Measurements from ENCODE around the gene FBXO45. TPM values are rescaled to one million over a fixed set of nuclear protein-coding genes. Genes with fewer than 3 reads are reported as not detected.
"Not testable (repeated sequence)": the region's sequence is repeated elsewhere in the genome, so short reads cannot be mapped to it uniquely, and the experiment has no call there.

The FBXO45 gene, protein sequence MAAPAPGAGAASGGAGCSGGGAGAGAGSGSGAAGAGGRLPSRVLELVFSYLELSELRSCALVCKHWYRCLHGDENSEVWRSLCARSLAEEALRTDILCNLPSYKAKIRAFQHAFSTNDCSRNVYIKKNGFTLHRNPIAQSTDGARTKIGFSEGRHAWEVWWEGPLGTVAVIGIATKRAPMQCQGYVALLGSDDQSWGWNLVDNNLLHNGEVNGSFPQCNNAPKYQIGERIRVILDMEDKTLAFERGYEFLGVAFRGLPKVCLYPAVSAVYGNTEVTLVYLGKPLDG
- 7.7 TPM for total RNA-seq
- long read RNA-seq, partial matches to known transcripts = 0 of 3 reads
- long read RNA-seq, other reads (novel, unspliced or antisense) = 2 of 3 reads

DNA sequence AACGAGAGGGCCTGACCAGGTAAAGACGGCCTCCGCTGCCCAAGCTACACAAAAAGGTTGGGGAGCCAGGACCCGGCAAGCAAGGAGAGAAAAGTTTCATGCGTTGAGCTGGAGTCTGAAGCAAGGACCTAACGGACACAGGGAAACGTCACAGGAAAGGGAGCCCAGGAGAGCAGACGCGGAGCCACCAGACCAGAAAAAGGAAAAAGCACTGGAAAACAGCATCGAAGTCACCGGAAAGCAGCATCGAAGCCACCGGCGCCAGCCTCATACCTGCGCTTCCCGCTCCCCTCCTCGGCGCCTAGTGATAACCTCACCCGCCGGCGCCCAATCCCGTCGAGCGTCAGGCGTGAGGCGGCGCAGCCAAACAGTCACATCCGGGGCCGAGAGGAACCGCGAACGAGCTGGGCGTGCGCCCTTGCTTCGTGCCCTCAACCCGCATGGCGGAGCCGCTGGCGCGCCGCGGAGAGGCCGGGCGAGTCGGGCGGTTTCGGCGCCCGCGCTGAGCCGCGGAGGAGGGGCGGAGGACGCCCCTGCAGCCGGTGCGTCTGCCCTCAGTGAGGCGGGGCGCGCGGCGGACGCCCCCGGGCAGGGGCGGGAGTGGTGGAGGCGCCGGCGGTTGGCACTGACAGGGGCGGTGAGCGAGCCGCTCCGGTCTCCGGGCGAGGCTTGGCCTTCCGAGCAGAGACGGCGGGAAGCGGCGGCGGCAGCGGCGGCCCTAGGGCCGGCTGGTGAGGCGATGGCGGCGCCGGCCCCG lies at the start of gene FBXO45, which contains the start of gene WDR53:
TSS of gene FBXO45 (plus strand) at position 415 of the 757 bp plus-strand sequence. CDS start at position 740, 325 bp downstream.
TSS of gene WDR53 (minus strand) at position 309 of the 757 bp plus-strand sequence. CDS start 7,079 bp downstream, outside the sequence.
- DNase-seq (ENCODE audit: low spot score) = peak; percentile 98

DNA sequence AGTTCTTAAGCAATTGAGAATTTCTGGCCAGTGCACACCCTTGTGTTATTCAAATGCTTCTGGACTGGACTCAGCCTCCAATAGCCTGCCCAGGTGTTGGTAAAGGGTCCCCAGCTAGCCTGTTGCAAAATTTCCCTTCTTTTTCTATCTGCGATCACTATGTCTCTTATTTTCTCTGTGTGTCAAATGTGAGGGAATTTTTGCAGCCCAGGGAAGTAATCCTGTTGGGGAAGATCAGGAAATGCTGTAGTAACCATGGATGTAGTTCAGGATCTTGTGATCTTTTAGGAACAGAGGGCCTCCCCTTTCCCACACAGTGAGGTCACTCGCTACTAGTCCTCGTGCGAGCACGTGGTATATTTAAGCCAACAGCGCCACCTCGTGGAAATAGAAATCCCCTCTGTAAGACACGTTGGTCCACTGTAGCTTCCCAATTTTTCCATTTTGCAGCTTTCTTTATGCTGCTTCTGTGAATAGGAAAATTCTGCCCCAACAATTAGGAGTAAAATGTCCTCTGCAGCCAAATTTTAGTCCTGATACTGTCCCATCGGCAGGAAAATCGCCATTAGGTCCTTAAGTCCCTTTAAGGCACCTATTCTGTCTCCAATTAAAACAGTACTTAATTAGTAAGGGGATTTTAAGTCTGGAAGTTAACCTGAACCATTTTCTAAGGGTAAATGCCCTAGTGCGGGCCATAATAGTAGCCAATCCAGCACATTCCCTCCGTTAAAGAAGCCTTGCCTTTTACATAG lies 49.3 kb upstream of the FBXO45 start:
- DNase-seq (ENCODE audit: low spot score) = peak; percentile 35

DNA sequence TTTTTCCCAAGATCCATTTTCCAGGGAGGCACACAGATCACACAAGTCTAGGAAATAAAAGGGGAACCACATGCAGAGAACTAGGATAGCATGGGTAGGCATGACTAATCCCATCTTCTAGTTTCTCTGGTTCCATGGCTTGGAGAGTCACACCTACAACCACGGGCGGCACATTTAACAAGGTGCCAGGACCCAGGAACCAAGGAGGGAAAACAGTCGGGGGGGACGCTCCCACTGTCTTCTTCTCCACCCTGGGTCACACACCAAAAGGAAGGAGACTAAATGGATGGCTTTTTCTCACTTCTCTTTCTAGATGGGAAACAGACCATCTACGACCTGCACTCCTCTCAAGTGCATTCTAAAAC lies 48.8 kb upstream of the FBXO45 start:
- peak; percentile 53 for DNase-seq (ENCODE audit: low spot score)

DNA sequence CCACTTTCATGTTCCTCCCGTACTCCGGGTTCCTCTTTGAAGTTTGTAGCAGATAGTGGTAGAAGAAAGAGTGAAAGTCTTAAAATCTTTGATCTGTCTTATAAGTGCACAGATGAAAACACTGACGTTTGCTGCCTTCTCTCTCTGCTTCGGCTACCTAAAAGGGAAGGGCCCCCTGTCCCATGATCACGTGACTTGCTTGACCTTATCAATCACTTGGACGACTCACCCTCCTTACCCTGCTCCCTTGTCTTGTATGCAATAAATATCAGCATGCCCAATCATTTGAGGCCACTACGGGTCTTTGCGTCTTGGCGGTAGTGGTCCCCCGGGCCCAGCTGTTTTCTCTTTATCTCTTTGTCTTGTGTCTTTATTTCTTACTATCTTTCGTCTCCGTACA lies 47.2 kb upstream of the FBXO45 start:
- DNase-seq (ENCODE audit: low spot score) = peak; percentile 6

DNA sequence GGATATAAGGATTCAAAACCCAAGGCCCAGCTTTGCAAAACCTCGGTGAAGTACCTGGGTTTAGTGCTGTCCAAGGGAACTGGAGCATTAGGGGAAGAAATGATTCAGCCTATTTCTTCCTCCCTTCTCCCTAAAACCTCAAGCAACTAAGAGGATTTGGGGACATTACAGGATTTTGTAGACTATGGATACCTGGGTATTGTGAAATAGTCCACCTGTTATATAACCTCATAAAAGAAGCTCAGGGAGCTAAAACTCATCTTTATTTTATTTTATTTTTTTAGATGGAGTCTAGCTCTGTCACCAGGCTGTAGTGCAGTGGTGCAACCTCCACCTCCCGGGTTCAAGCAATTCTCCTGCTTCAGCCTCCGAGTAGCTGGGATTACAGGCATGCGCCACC lies 44.6 kb upstream of the FBXO45 start:
- no peak for DNase-seq (ENCODE audit: low spot score)

DNA sequence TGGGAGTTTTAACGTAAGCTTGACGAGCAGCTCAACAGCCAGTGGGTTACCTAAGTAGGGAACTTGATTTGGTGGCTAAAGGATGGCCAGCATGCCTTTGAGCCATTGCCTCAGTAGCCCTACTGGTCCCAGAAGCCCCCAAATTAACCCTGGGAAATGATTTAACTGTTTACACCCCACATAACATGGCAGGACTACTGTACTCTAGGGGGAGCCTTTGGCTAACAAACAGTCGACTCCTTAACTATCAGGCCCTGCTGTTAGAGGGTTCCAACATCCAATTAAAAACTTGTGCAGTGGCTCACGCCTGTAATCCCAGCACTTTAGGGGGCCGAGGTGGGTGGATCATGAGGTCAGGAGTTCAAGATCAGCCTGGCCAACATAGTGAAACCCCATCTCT lies 43.9 kb upstream of the FBXO45 start:
- DNase-seq (ENCODE audit: low spot score) = no peak

DNA sequence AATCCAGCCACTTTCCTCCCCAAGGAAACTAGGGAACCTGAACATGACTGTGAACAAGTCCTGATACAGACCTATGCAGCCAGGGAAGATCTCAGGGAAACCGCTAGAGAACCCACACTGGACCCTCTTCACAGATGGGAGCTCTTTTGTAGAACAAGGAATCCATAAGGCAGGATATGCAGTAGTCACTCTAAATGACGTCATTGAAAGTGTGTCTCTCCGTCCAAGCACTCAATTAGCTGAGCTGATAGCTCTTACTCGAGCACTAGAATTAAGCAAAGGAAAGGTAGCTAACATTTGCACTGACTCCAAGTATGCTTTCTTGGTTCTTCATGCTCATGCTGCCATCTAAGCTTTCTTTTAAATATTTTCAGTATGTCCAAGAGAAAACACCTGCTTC lies 43.3 kb upstream of the FBXO45 start:
- DNase-seq (ENCODE audit: low spot score) = no peak

DNA sequence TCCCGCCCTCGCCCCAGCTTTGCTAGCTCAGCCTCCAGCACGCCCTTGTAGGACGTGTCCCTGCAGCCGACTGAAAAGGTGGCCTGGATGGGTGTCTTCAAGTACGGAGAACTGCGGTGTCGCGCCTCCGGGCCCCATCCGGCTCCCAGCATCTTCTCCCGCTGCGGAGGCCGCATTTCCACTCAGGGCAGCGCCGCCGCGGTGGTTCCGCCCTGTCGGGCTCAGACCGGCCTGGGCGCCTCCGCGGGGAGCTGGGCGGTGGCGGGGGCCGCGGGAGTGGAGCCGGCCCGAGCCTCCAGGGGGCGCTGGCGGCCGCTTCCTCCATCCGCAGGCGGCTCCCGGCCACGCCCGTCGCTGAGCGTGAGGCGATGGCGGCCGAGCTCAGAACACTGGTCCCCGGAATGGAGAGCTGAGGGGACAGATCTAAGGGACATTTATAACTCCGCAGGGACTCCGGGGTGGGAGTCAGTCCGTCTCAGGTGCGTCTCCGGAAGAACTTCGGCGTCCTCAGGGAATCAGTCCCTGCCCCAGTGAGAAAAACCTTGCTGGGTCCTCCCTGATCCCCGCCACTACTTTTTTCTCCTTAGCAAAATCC lies 39.7 kb upstream of the FBXO45 start:
- DNase-seq (ENCODE audit: low spot score) = peak; percentile 93

DNA sequence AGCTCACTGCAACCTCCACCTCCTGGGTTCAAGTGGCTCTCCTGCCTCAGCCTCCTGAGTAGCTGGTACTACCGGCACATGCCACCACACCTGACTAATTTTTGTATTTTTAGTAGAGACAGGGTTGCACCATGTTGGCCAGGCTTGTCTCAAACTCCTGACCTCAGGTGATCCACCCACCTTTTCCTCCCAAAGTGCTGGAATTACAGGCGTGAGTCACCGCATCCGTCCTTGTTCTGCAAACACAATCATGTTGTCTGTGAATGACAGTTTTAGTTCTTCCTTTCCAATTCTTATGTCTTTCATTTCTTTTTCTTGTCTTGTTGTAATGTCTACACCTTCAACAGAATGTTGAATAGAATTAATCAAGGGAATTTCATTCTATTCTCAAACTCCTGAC lies 37.0 kb upstream of the FBXO45 start:
- no peak for DNase-seq (ENCODE audit: low spot score)

DNA sequence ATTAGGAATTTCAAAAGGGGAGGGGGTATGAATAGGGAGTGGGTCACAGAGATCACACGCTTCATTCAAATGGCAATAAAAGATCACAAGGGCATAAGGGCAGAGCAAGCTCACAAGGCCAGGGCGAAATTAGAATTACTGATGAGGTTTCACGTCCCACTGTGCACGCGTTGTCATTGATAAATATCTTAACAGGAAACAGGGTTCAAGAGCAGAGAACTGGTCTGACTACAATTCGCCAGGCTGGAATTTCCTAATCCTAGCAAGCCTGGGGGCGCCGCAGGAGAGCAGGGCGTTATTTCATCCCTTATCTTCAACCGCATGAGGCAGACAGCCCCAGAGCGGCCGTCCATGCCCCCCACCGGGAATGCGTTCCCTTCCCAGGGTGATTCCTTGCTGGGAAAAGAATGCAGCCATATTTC lies 35.2 kb upstream of the FBXO45 start:
- peak; percentile 80 for DNase-seq (ENCODE audit: low spot score)

DNA sequence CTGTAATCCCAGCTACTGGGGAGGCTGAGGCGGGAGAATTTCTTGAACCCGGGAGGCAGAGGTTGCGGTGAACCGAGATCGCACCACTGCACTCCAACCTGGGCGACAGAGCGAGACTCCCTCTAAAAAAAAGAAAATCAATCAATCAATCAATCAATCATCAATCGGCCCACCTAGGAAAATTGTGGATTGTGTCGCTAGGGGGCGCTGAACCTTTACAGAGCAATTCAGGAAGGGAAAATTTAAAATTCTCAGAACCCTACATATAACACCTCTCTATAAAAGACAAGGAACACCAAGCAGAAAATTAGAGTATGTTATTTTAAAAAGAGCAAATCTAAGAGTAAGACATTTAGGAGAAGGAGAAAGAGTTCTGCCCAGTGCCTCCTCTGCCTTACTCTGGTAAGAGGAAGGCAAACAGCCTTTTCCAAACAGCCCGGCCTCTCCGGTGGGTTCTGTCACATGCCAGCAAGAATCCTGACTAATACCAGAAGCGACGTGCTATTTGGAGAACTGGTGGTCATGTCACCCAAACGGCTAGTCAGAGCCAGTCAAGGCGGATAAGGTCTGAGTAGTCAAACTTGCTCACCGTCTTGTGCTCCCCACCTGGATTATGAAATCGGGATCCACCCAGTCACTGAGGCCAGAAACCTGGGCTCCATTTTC lies 31.0 kb upstream of the FBXO45 start:
- no peak for DNase-seq (ENCODE audit: low spot score)

DNA sequence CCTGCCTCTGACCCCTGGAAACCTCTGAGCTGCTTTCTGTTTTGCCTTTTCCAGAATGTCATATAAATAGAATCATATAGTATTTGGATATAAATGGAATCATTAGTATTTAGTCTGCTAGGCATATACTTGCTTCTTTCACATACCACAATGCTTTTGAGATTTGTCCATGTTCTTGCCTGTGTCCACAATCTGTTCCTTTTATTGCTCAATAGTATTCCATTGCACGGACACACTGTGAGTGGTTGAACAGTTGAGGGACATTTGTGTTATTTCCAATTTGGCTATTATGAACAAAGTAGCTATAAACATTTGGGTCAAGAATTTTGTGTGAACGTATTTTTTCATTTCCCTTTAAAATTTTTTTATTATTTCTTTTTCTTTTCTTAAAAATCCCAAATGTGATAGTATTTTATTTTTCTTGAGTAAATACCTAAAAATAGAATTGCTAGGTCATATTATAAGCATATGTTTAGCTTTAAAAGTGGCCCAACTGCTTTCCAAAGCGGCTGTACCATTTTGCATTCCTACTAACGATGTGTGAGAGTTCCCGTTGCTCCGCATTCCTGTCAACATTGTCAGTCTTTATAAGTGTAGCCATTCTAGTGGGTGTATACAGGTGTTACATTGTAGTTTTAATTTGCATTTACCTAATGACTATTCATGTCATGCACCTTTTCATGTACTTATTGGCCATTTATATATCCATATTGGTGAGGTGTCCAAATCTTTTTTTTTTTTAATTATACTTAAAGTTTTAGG lies 26.6 kb upstream of the FBXO45 start:
- DNase-seq (ENCODE audit: low spot score) = no peak

DNA sequence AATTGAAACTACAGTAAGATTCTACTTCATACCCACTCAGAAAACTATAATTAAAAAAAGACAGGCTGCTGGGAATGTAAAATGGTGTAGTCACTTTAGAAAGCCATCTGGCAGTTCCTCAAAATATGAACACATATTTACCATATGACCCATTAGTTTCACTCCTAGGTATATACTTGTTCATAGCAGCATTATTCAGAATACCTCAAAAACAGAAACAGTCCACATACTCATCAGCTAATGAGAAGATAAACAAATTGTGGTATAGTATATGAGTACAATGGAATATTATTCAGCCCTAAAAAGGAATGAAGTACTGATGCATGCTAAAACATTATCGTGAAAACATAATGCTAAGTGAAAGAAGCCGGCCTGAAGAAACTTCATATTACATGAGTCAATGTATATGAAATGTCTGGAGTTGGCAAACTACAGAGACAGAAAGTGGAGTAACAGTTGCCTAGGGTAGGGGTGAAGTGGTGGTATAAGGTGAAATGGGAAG lies 23.9 kb upstream of the FBXO45 start:
- no peak for DNase-seq (ENCODE audit: low spot score)

DNA sequence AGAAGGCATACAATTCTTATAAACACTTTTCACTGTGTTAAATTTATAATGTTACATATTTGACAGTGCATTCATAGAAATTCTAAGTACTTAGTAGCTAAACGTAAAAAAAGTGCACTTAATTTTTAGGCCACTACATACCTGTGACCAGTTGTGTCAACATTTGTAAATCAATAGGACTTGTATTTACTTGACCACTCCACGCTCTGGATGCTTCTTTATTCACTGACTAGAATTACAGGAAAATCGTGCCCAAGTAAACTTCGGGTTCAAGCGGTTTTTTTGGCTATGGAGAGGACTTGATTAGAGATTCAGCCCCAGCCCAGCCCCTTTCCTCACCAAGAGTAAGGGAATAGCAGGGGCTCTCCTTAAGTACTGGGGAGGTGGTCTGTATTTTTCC lies 21.9 kb upstream of the FBXO45 start:
- no peak for DNase-seq (ENCODE audit: low spot score)

DNA sequence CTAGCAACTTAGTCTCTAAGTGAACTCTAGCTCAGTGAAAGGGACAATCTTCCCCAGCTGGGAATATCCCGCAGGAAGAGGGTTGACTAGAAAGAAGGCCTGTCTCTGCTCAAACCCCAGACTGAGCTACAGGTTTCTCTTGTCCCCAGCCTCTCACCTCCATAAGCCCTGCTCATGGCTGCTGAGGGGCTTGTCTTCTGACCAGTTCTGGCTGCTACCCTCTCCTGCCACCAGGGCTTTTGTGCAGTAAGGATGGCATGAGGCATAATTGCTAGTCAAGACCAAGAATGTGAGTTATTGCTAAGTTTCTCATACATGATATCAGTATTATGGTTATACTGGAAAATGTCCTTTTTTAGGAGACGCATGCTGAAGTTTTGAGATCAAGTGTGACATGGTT lies 21.4 kb upstream of the FBXO45 start:
- DNase-seq (ENCODE audit: low spot score) = no peak

DNA sequence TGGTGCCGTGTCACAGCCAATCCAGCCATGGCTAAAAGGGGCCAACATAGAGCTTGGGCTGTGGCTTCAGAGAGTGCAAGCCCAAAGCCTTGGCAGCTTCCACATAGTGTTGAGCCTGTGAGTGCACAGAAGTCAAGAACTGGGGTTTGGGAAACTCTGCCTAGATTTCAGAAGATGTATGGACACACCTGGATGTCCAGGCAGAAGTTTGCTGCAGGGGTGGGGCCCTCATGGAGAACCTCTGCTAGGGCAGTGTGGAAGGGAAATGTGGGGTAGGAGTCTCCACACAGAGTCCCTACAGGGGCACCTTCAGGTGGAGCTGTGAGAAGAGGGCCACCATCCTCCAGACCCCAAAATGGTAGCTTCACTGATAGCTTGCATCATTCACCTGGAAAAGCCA lies 19.1 kb upstream of the FBXO45 start:
- DNase-seq (ENCODE audit: low spot score) = not testable (repeated sequence)

DNA sequence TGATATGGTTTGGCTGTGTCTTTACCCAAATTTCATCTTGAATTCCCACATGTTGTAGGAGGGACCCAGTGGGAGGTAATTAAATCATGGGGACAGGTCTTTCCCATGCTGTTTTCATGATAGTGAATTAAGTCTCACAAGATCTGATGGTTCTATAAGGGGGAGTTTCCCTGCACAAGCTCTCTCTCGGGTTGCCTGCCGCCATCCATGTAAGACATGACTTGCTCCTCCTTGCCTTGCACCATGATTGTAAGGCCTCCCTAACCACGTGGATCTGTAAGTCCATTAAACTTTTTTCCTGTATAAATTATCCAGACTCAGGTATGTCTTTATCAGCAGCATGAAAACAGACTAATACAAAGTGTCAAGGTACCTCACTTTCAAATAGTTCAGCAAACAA lies 18.3 kb upstream of the FBXO45 start:
- DNase-seq (ENCODE audit: low spot score) = not testable (repeated sequence)

DNA sequence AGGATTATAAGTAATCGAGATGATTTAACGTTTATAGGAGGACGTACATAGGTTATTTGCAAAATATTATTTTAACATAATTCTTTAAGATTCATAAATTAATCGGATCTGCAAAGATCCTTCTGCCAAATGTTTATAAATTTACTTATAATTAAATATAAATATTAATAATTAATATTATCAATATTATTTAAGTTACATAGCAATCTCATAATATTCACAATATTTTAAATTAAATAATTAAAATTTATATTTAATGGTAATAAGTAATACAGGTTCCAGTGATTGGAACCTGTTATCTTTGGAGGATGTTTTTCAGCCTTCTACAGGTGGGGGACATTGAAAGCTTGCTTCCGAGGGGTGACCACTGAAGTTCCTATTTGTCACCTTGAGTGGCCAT lies 16.2 kb upstream of the FBXO45 start:
- no peak for DNase-seq (ENCODE audit: low spot score)

DNA sequence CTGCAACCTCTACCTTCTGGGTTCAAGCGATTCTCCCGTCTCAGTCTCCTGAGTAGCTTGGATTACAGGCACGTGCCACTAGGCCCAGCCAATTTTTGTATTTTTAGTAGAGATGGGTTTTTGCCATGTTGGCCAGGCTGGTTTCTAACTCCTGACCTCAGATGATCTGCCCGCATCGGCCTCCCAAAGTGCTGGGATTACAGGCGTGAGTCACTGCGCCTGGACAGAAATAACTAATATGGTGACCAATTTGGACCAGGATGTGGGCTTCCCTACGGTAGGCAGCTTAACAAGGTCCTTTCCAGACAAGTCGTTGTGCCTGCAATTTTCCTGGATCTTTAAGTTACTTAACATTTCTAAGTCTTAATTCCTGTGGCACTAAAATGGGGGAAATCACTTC lies 14.9 kb upstream of the FBXO45 start:
- no peak for DNase-seq (ENCODE audit: low spot score)

DNA sequence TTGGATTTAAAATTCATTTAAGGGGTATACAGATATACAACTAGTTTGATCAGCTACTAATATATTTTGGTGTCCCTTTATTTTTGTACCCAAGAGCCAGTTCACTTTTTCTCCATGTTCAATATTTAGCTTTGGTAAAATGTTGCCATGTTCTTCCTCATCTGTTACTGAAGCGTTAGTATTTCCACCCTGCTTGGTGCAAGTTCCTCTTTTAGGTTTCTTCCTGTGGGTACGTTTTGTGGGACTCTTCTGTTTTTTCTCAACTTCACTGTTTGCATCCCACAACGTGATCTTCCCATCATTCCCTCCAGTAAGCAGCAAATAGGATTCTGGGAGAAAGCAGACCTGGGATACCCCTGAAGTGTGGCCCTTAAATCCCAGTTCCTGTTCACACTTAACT lies 14.3 kb upstream of the FBXO45 start:
- DNase-seq (ENCODE audit: low spot score) = no peak

Measured in mesenteric fat pad (tissue), 1 donor.